ENCODE results near the gene PAX5. TPM values are rescaled to one million over a fixed set of nuclear protein-coding genes. Genes with fewer than 3 reads are reported as not detected.

Gene PAX5
- total RNA-seq, 1 donor from 2014 or later, result not detected

DNA sequence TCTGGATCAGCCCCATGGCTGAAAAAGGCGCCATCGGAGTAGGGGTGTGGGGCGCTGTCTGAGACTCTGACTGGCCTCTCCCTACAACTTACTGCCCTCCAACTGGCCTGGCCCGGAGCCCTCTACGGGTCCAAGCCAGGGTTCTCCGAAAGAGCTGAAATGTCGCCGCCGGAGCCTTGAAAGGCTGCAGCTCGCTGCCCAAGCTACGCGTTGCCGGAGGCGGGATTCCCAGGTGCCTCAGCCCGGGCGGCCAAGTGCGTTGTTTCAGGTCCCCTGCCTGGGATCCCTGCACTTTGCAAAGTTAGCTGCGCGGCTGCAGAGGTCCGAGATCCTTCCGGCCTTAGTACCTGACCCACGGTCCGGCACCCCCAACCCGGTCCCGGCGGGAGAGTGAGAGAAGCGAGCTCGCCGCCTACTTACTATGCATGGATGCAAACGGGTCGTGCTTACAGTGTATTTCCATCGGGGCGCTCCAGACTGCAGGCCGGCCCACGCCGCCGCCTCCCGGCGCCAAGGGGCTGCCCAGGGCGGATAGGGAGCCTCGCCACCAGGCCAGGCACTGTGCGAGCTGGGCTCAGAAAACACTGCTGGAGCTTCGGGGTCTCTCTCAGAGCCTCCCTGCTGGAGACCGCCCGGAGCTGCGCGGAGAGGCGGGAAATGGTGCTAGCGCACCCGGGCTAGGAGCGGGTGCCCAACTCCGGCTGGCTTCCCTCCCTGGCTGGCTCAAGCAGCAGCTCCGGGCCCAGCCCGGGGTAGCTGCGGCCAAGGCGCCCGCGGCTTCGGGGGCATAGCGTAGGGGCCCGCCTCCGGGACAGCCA, 7.7 kb downstream of the PAX5 start:
- peak in 1 of 2 donors; percentile 40 for DNase-seq (ENCODE audit: low spot score in 2 of 2)

GRCh38 chr9:37025823-37026112, 8.3 kb downstream of the PAX5 start:
- DNase-seq (ENCODE audit: low spot score in 2 of 2), result no peak
- FAIRE-seq, result no peak

More for the DNA sequence above, 7.7 kb downstream of the PAX5 start:
- no peak for FAIRE-seq

DNA sequence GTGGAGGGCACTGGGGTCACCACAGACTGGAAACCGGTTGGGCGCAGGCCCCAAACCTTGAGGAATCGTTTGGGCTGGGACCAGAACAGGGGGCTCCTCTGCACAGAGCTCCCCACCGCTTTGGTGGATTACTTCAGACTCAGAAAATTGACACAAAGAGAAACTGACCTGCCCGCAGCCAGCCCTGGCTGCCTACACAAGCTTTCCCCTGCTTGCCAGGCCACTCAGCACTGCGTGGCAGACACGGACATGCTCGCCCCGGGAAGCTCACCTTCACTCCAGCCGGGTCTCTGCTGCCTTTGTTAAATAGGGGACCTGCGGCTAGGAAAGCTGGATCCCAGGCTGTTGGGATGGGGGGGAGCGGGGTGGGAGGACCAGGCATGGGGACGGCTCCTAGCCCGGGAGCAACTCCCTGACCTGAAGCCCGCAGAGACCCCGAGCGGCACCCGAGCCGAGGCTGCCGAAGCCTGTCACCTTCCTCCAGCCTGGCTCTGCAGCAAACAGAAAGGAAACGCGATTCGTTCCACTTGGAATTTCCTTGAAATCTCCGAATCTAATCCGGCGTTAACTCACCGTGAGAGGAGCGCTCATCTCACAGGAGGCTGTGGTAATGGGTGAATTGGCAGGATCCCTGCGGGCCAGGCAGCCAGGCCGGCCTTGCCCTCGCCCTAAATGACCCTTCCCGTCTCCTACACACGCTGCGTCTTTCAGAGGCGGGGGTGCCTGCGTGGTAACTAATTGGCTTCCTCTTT, 8.8 kb downstream of the PAX5 start:
- FAIRE-seq (no peak), DNase-seq (ENCODE audit: low spot score in 2 of 2) (no peak)

GRCh38 chr9:37017546-37017945, 16.5 kb downstream of the PAX5 start:
- DNase-seq (ENCODE audit: low spot score in 2 of 2), result no peak
- no peak for FAIRE-seq

DNA sequence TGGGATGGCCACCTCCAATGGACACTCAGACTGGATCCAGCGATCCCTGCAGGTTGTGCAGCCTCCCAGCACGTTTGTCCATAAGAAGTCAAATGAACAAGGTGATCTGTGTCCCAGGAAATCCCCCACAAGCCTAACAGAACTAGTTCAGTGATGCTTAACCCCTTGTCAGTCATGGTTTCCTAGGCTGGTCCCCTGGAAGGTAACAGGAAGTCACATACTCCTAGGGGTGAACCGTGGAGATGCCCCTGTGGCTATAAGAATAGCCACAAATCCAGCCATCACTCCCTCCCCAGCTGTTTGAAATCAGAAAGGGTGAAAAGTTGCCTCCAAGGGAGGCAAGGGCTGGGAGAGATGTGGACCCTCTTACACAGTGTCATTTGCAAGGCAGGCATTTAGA, 22.5 kb downstream of the PAX5 start:
- DNase-seq (ENCODE audit: low spot score in 2 of 2) (no peak), FAIRE-seq (no peak)

DNA sequence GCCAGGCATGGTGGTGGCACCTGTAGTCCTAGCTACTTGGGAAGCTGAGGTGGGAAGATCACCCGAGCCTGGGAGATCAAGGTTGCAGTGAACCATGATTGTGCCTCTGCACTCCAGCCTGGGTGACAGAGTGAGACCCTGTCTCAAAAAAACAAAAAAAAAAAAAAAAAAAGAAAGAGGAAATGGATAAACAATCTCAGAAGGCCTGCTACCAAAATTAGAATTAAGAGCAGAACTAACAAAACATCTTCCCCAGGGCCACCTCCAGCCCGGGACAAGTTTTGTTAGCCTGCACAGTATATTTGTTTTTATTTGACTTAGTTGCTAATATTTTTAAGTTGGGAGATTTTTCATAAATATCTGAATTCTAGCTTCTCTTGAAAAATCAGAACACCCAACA, 23.1 kb downstream of the PAX5 start:
- FAIRE-seq, result no peak
- DNase-seq (ENCODE audit: low spot score in 2 of 2), result no peak

DNA sequence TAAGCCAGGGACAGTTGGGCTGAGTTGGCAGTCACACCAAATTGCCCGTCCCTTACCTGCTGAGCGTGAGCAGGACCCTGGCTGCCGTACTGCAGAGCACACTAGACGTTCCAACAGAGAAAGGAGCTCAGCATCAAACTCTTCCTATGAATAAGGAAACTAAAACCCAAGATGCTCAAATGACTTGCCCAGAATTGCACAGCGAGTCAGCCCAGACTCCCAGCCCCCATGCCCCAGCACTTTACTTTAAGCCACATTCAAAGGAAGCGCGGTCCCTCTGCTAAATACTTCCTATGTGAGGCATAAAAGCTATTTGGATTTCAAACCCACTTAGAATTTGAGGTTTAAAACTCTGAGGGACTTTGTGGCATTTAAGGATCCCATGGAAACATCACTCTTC, 23.9 kb downstream of the PAX5 start:
- FAIRE-seq (no peak), DNase-seq (ENCODE audit: low spot score in 2 of 2) (no peak)

GRCh38 chr9:37007295-37007694, 26.8 kb downstream of the PAX5 start:
- DNase-seq (ENCODE audit: low spot score in 2 of 2) (no peak), FAIRE-seq (no peak)

DNA sequence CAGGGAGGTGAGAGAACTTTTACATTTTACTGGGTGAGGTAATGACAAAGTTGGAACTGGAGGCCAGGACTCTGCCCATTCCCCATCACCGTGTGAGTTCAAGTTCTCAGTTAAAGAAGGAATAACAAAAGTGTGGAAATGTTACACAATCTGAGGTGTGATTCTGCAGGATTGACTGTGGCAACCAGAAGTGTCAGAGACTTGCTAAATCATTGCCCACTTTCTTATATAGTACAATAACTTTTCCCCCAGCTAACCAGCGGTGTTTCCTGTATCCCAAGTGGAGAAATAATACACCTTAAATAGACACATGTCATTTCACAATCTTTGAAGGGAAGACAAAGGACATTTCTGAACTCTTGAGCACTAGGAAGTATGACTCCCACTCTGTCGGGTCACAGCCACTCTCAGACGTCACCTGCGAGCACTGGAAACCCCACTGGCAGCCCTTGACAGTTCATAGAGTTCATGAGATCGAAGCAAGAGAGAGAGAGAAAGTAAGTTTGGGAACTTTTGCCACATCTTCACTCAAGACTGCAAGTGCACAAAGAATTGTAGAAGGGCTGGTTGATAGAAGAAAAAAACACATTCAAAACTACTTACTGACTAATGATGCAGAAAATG, 28.4 kb downstream of the PAX5 start:
- no peak for FAIRE-seq
- no peak for DNase-seq (ENCODE audit: low spot score in 2 of 2)

GRCh38 chr9:37004424-37004935, 29.6 kb downstream of the PAX5 start:
- FAIRE-seq (no peak), DNase-seq (ENCODE audit: low spot score in 2 of 2) (no peak)

GRCh38 chr9:37002413-37003217, 31.5 kb downstream of the PAX5 start:
- DNase-seq (ENCODE audit: low spot score in 2 of 2) (no peak), FAIRE-seq (no peak)

DNA sequence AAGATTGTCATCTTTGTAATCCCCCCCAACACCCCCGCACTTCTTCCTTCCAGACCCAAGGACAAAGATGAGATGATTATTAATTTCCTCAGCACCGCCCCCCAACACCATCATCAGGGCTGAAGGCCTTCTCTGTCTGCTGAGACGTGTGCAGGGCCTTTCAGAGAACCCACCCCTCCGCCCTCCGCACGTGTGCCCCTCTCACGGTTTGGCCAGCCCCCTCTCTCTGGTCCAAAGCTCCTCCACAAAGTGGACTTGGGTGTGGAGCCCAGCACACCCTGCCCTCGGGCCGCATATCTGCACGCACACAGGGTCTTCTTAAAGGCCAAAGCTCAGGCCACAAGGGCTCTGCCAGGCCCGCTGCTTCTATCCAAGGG, 32.0 kb downstream of the PAX5 start:
- FAIRE-seq, result no peak
- no peak for DNase-seq (ENCODE audit: low spot score in 2 of 2)

- FAIRE-seq, result no peak
- no peak for DNase-seq (ENCODE audit: low spot score in 2 of 2)
Measured at GRCh38 chr9:37001459-37001858, 32.6 kb downstream of the PAX5 start.

DNA sequence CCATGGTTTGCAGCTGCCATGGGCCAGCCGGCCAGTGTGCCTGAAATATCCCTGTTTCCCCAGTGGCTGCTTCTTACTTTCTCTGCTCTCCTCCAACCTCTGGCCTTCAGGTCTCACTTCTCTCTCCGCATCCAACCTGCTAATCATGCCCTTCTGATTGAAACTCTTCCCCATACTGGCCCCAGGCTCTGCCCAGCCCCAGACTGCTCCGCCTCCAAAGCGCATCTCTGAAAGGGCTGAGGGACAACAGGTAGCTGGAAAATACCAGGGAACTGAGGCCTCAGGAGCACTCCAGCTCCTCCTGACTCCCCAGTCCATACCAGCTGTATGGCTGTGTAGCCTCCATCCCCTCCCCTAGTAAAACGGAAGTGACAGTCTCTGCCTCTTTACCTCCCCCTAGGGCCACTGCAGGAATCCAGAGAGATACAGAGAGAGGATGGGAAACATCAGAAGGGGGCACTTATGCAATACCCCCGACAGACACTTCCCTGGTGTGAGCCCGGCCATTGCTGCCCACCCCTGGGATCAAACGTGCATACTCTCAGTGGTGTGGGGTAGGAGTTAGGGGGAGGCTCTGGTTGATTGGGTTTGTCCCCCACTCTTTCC, 34.2 kb downstream of the PAX5 start:
- DNase-seq (ENCODE audit: low spot score in 2 of 2), result no peak
- FAIRE-seq, result no peak

DNA sequence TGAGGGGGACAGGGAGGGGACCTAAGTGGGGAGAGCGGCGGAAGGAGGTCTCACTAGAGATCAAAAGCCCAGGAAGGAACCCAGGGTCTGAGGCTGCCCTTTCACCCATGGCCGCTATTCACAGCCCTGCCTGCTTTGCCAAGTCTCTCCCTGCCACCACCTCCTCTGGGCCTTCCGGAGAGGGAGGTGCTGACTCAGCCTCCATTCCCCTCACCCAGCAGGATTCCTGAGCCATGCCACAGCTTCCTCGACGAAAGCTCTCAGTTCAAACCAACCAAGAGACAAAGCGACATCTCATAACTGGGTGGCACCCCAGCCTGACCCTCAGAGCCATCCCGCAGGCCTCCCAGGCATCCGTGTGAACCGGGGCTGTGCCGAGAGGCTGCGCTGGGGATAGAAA, 36.7 kb downstream of the PAX5 start:
- FAIRE-seq (no peak), DNase-seq (ENCODE audit: low spot score in 2 of 2) (no peak)

GRCh38 chr9:36996706-36997086, 37.4 kb downstream of the PAX5 start:
- DNase-seq (ENCODE audit: low spot score in 2 of 2) (no peak), FAIRE-seq (no peak)

DNA sequence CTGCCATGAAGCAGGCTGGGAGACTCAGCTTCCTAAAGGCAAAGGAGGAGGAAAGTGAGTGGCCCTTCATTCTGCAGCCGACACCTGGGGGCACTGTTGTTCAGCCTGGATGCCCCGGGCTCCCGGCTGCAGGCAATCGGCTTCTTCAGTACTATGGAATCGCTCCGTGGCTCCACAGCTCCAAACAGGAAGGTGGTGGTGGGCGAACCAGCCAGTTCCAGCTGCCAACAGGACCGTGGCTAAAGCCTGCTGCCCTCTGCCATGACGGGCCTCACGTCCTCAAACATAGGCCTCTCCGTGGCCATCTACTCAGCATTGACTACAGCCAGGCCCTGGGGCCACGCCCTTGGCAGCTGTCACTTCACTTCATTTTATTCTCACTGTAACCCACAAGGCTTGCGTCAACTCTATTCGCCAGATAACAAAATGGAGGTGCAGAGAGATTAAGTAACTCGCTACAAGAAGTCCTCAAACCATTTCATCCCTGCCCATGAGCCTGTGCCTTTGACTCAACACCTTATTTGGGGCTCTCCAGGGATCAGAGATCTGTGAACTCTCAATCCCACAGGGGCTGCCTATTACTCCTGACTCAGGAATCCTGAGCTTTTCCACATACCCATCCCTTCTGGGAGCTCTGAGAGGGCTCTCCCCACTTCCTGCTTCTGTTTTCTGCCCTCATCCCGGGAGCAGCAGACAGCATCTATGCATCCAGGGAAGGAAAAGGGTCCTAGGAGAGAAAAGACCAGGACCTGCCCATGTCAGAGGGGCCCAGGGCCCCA, 38.0 kb downstream of the PAX5 start:
- FAIRE-seq, result no peak
- DNase-seq (ENCODE audit: low spot score in 2 of 2), result peak in 1 of 2 donors; percentile 46

DNA sequence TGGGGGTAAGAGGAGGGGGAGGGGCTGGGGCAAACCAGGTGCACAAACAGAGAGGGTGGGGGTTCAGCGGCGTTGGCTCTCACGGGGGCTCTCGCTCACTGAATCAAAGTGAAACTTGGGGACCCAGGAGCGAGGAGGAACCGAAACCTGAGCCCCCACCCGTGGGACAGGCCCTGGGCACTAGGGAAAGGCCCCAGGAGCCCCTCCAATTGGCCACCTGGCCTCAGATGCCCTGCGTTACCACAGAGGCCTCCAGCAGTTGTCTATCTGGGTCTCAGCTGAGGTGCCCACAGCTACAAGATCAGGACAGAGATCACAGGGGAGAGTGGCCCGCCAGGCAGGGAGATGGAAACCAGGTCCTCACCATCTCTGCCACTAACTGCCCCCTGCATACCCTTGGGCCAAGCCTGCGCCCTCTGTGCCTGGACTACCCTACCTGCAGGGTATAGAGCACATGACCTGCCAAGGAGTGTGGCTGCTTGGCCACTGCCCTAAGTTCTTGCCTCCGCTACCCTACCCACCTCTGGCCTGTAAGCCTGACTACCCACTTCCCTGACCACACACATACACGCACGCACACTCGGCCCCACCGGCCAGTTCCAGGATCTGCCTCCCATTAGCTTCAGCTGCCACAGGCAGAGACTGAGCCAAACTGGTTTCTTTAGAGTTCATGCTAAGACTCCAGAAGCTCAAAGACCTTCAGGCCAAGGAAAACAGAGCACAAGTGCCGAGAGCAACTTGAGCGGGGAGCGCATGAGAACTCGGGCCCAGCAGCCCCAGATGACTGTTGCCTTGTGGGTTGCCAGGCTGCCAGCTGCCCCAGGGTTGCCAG, 39.9 kb downstream of the PAX5 start:
- FAIRE-seq, result no peak
- DNase-seq (ENCODE audit: low spot score in 2 of 2), result no peak

Measured in frontal cortex (tissue), 4 donors.